ENCODE measurements around the gene SPRY4.

DNA sequence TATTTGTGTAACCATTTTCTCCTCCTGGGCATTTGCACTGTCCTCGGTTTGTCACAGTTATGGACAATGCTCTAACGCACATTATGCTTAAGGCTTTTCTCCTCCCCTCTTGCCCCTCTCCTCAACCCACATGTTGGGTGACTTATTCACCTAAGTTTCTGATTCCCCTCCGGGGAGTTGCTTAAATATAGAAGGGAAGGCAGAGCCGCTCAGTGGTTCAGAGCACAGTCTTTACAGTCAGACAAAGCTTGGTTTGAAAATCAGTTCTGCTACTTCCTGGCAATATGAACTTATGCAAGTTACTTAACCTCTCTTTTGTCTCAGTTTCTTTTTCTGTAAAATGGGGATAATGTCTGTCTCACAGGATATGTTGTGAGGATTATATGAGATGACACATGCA is 41.2 kb upstream of the SPRY4 start:
- TF ChIP-seq POLR2AphosphoS5 (IDR thresholded peaks at IDR 0.05; ENCODE audit: low read depth, low read length) (no peak), ZNF274 (IDR thresholded peaks at IDR 0.05; ENCODE audit: borderline replicate concordance, extremely low read depth, low read length) (no peak), SIN3A (conservative IDR thresholded peaks at IDR 0.05 in 1 of 2, IDR thresholded peaks at IDR 0.05 in 1 of 2; ENCODE audit: low read depth in 1 of 2, low read length in 2 of 2) (no peak)

All from H1 (cell line).